Astrocyte (in vitro differentiated cells and primary cell): Measurements from ENCODE around the gene APRT. TPM values are rescaled to one million over a fixed set of nuclear protein-coding genes. Genes with fewer than 3 reads are reported as not detected.

ENCODE experiments used
- DNase-seq: peaks from one replicate; pipeline ENCODE4 v3.0.0-alpha.2; 2010; ENCODE audit warnings: low read depth
- FAIRE-seq: peaks from 2 replicates; lab custom pipeline; 2011; peaks lifted over from hg19 to GRCh38; lab: Jason Lieb, UNC
- H2AFZ ChIP-seq: 2 replicates; pipeline ENCODE4 v1.6.0; 2012; ENCODE audit warnings: low read depth, low read length, inconsistent platforms
- H3K27ac ChIP-seq: 2 replicates; pipeline ENCODE4 v1.5.1; 2011; ENCODE audit warnings: low read depth, low read length, inconsistent platforms
- H3K27me3 ChIP-seq: 2 replicates; pipeline ENCODE4 v1.6.0; 2011; ENCODE audit warnings: low read length, inconsistent platforms; ENCODE audit not compliant: insufficient read depth
- H3K36me3 ChIP-seq: 2 replicates; pipeline ENCODE4 v1.5.1; 2011; ENCODE audit warnings: low read length, inconsistent platforms; ENCODE audit not compliant: insufficient read depth
- H3K4me1 ChIP-seq: 2 replicates; pipeline ENCODE4 v1.5.1; 2011; ENCODE audit warnings: low read length, inconsistent platforms; ENCODE audit not compliant: insufficient read depth
- H3K4me2 ChIP-seq: 2 replicates; pipeline ENCODE4 v1.6.0; 2012; ENCODE audit warnings: low read length, inconsistent platforms
- H3K4me3 ChIP-seq: 2 replicates; pipeline ENCODE4 v1.5.1; 2011; ENCODE audit warnings: low read depth, mild to moderate bottlenecking, low read length, inconsistent platforms; ENCODE audit not compliant: insufficient read depth
- H3K79me2 ChIP-seq: 2 replicates; pipeline ENCODE4 v1.6.0; 2012; ENCODE audit warnings: mild to moderate bottlenecking, low read length, inconsistent platforms; ENCODE audit not compliant: insufficient read depth
- H3K9ac ChIP-seq: 2 replicates; pipeline ENCODE4 v1.6.0; 2012; ENCODE audit warnings: mild to moderate bottlenecking, low read length, inconsistent platforms
- H3K9me3 ChIP-seq: 2 replicates; pipeline ENCODE4 v1.5.1; 2012; ENCODE audit warnings: low read depth, mild to moderate bottlenecking, low read length, inconsistent platforms; ENCODE audit not compliant: insufficient read depth
- H4K20me1 ChIP-seq: 2 replicates; pipeline ENCODE4 v1.6.0; 2012; ENCODE audit warnings: low read length, inconsistent platforms; ENCODE audit not compliant: insufficient read depth
- H3K27ac Mint-ChIP-seq: one replicate; pipeline ENCODE4 v1.8.0; 2021; ENCODE audit warnings: mild to moderate bottlenecking, mixed read lengths; ENCODE audit not compliant: unreplicated experiment
- H3K27me3 Mint-ChIP-seq: one replicate; pipeline ENCODE4 v1.8.0; 2021; ENCODE audit warnings: low read depth, mixed read lengths; ENCODE audit not compliant: unreplicated experiment
- H3K36me3 Mint-ChIP-seq: one replicate; pipeline ENCODE4 v1.8.0; 2021; ENCODE audit warnings: low read depth, mixed read lengths; ENCODE audit not compliant: unreplicated experiment
- H3K4me1 Mint-ChIP-seq: one replicate; pipeline ENCODE4 v1.8.0; 2021; ENCODE audit warnings: low read depth, mixed read lengths; ENCODE audit not compliant: unreplicated experiment
- H3K4me3 Mint-ChIP-seq: one replicate; pipeline ENCODE4 v1.8.0; 2021; ENCODE audit warnings: mild to moderate bottlenecking, moderate library complexity, mixed read lengths; ENCODE audit not compliant: unreplicated experiment
- H3K9me3 Mint-ChIP-seq: one replicate; pipeline ENCODE4 v1.8.0; 2021; ENCODE audit warnings: mild to moderate bottlenecking, mixed read lengths; ENCODE audit not compliant: unreplicated experiment
- CTCF ChIP-seq: IDR thresholded peaks from 2 replicates; pipeline ENCODE4 v1.5.1; 2011; ENCODE audit warnings: low read depth, mild to moderate bottlenecking, inconsistent platforms, low read length, moderate library complexity; ENCODE audit not compliant: insufficient read depth
- EZH2 ChIP-seq: IDR thresholded peaks from 2 replicates; pipeline ENCODE4 v1.6.1; 2012; ENCODE audit warnings: mild to moderate bottlenecking, low read length, inconsistent platforms; ENCODE audit not compliant: insufficient read depth
- total RNA-seq: library from RNA; stranded (reverse); gene quantifications from 2 replicates; pipeline ENCODE4 v1.2.1, GENCODE V29; 2021

Gene APRT
- total RNA-seq, 1 donor from 2014 or later = 132 TPM

GRCh38 chr16:88784856-88785105 lies 26.9 kb downstream of the APRT start:
- H3K79me2 ChIP-seq = peaks cover 50% of the 10 kb centered on the region
- H3K9ac ChIP-seq = peak overlapping the region; percentile 93
- no peaks in the 10 kb centered on the region for H3K27me3 ChIP-seq
- Mint-ChIP-seq H3K4me1 (peaks cover 32% of the 10 kb centered on the region), H3K27me3 (peaks cover 2% of the 10 kb centered on the region), H3K36me3 (no peaks in the 10 kb centered on the region), H3K4me3 (no peak overlapping the region), H3K27ac (no peak overlapping the region), H3K9me3 (no peaks in the 10 kb centered on the region)
- peak overlapping the region; percentile 87 for H3K27ac ChIP-seq
- H3K4me3 ChIP-seq = peak overlapping the region; percentile 80
- FAIRE-seq = no peak
- H2AFZ ChIP-seq = no peak overlapping the region
- peaks cover 43% of the 10 kb centered on the region for H4K20me1 ChIP-seq
- H3K36me3 ChIP-seq = no peaks in the 10 kb centered on the region
- DNase-seq = no peak
- TF ChIP-seq EZH2 = no peak
- TF ChIP-seq CTCF = no peak
- peaks cover 45% of the 10 kb centered on the region for H3K4me1 ChIP-seq
- H3K9me3 ChIP-seq = no peaks in the 10 kb centered on the region
- H3K4me2 ChIP-seq = peak overlapping the region; percentile 93

- DNase-seq = peak; percentile 64
- TF ChIP-seq EZH2 (no peak), CTCF (peak; percentile 14)
- Mint-ChIP-seq H3K4me1 (peaks cover 34% of the 10 kb centered on the region), H3K36me3 (no peaks in the 10 kb centered on the region), H3K9me3 (no peaks in the 10 kb centered on the region), H3K4me3 (peak overlapping the region; percentile 83), H3K27ac (peak overlapping the region; percentile 88), H3K27me3 (peaks cover 2% of the 10 kb centered on the region)
- Histone ChIP-seq H3K9ac (peak overlapping the region; percentile 93), H3K9me3 (no peaks in the 10 kb centered on the region), H3K4me1 (peaks cover 50% of the 10 kb centered on the region), H4K20me1 (peaks cover 48% of the 10 kb centered on the region), H2AFZ (no peak overlapping the region), H3K4me3 (peak overlapping the region; percentile 80), H3K36me3 (no peaks in the 10 kb centered on the region), H3K4me2 (peak overlapping the region; percentile 93), H3K27me3 (no peaks in the 10 kb centered on the region), H3K27ac (peak overlapping the region; percentile 87), H3K79me2 (peaks cover 55% of the 10 kb centered on the region)
- FAIRE-seq = no peak
These were observed 27.5 kb downstream of the APRT start for GRCh38 chr16:88784074-88784855.
